ENCODE results near the gene FOXK2. TPM values are rescaled to one million over a fixed set of nuclear protein-coding genes. Genes with fewer than 3 reads are reported as not detected.
"Not testable (repeated sequence)": the region's sequence is repeated elsewhere in the genome, so short reads cannot be mapped to it uniquely, and the experiment has no call there.

Gene FOXK2
- total RNA-seq, 4 donors from 2014 or later: 30.5 to 43.3 (median 38.8) TPM

GRCh38 chr17:82582709-82583108 lies 63.2 kb downstream of the FOXK2 start:
- Histone ChIP-seq H3K27me3 (no peaks in the 10 kb centered on the region), H3K4me1 (peaks cover 5 to 16% of the 10 kb centered on the region in 2 donors), H3K27ac (peak overlapping the region in 2 of 3 donors; percentile 71 to 90), H3K9me3 (no peaks in the 10 kb centered on the region), H3K4me3 (replicated peaks in 1 of 3) (no peak overlapping the region), H3K36me3 (peaks cover 0 to 15% of the 10 kb centered on the region in 2 donors)
- no peak for DNase-seq
- 92 to 93% methylated on average over 11 of the region's 11 CpGs for WGBS, 2 donors
- intact Hi-C loops (cut with DNase I): no loop called here
- TF ChIP-seq POLR2A (IDR thresholded peaks at IDR 0.05) (no peak), CTCF (IDR thresholded peaks at IDR 0.05) (no peak)

- Histone ChIP-seq H3K27ac (peak overlapping the region; percentile 71 to 97 (median 90)), H3K9me3 (no peaks in the 10 kb centered on the region), H3K4me1 (peaks cover 5 to 16% of the 10 kb centered on the region in 2 donors), H3K27me3 (no peaks in the 10 kb centered on the region), H3K4me3 (replicated peaks in 1 of 3) (no peak overlapping the region), H3K36me3 (peaks cover 0 to 16% of the 10 kb centered on the region in 2 donors)
- peak; percentile 97 to 99 for DNase-seq
- intact Hi-C loops (cut with DNase I): no loop called here
- no peak for TF ChIP-seq CTCF (IDR thresholded peaks at IDR 0.05)
- TF ChIP-seq POLR2A (IDR thresholded peaks at IDR 0.05): peak in 1 of 2 donors; percentile 42
- 43 to 53% methylated on average over 21 to 27 of the region's 28 CpGs for WGBS, 2 donors
Measured at GRCh38 chr17:82583720-82584234, 64.2 kb downstream of the FOXK2 start.

GRCh38 chr17:82585935-82586575 lies 66.5 kb downstream of the FOXK2 start:
- H3K9me3 ChIP-seq; H3K4me3 ChIP-seq (replicated peaks in 1 of 3); H3K27me3 ChIP-seq; intact Hi-C loops (cut with DNase I): not testable (repeated sequence)
- DNase-seq: peak in 1 of 2 donors; percentile 46
- peaks cover 0 to 16% of the 10 kb centered on the region in 2 donors for H3K36me3 ChIP-seq
- peaks cover 5 to 16% of the 10 kb centered on the region in 2 donors for H3K4me1 ChIP-seq
- WGBS, 2 donors: 90 to 91% methylated on average over 21 of the region's 23 CpGs
- peak overlapping the region in 2 of 3 donors; percentile 71 to 90 for H3K27ac ChIP-seq

GRCh38 chr17:82586576-82587233 lies 67.2 kb downstream of the FOXK2 start:
- WGBS, 2 donors: 88 to 92% methylated on average over 21 of the region's 21 CpGs
- no peaks in the 10 kb centered on the region for H3K27me3 ChIP-seq
- intact Hi-C loops (cut with DNase I): no loop called here
- peaks cover 5 to 19% of the 10 kb centered on the region in 2 donors for H3K4me1 ChIP-seq
- H3K9me3 ChIP-seq: no peaks in the 10 kb centered on the region
- no peak for DNase-seq
- no peak overlapping the region for H3K4me3 ChIP-seq (replicated peaks in 1 of 3)
- no peak overlapping the region for H3K27ac ChIP-seq
- H3K36me3 ChIP-seq: peaks cover 0 to 16% of the 10 kb centered on the region in 2 donors
- no peak for TF ChIP-seq CTCF (IDR thresholded peaks at IDR 0.05)
- no peak for TF ChIP-seq POLR2A (IDR thresholded peaks at IDR 0.05)

GRCh38 chr17:82587234-82588086 lies 67.9 kb downstream of the FOXK2 start:
- no peaks in the 10 kb centered on the region for H3K27me3 ChIP-seq
- no peak for DNase-seq
- H3K36me3 ChIP-seq: peaks cover 0 to 11% of the 10 kb centered on the region in 2 donors
- intact Hi-C loops (cut with DNase I): no loop called here
- no peaks in the 10 kb centered on the region for H3K9me3 ChIP-seq
- no peak for TF ChIP-seq CTCF (IDR thresholded peaks at IDR 0.05)
- no peak for TF ChIP-seq POLR2A (IDR thresholded peaks at IDR 0.05)
- peaks cover 7 to 26% of the 10 kb centered on the region in 2 donors for H3K4me1 ChIP-seq
- no peak overlapping the region for H3K4me3 ChIP-seq (replicated peaks in 1 of 3)
- no peak overlapping the region for H3K27ac ChIP-seq
- WGBS, 2 donors: 87 to 93% methylated on average over 47 of the region's 47 CpGs

Data from thyroid gland (tissue), 4 donors.